Fibroblast of lung (primary cell): ENCODE results near the gene BCL7A. TPM values are rescaled to one million over a fixed set of nuclear protein-coding genes. Genes with fewer than 3 reads are reported as not detected.

Experiments used
- DNase-seq, 2 donors: peaks; one replicate each; pipeline versions ENCODE4 v3.0.0 to v3.0.0-alpha.2; 2010; ENCODE audit warnings: low read depth in 2 of 2
- H2AFZ ChIP-seq: 2 replicates; pipeline ENCODE4 v1.5.1; 2012; ENCODE audit warnings: low read length, control low read depth, inconsistent platforms
- H3K27ac ChIP-seq: 2 replicates; pipeline ENCODE4 v1.5.1; 2011; ENCODE audit warnings: low read length, control low read depth; ENCODE audit not compliant: insufficient read depth
- H3K27me3 ChIP-seq: 2 replicates; pipeline ENCODE4 v1.5.1; 2011; ENCODE audit warnings: mild to moderate bottlenecking, low read length; ENCODE audit not compliant: control insufficient read depth, insufficient read depth
- H3K36me3 ChIP-seq: 2 replicates; pipeline ENCODE4 v1.5.1; 2011; ENCODE audit warnings: low read length; ENCODE audit not compliant: control insufficient read depth, insufficient read depth
- H3K4me1 ChIP-seq: 2 replicates; pipeline ENCODE4 v1.5.1; 2011; ENCODE audit warnings: low read length; ENCODE audit not compliant: control insufficient read depth, insufficient read depth; ENCODE audit errors: extremely low read depth
- H3K4me2 ChIP-seq: 2 replicates; pipeline ENCODE4 v1.5.1; 2011; ENCODE audit warnings: low read length, control low read depth; ENCODE audit not compliant: insufficient read depth; ENCODE audit errors: extremely low read depth
- H3K4me3 ChIP-seq, 4 experiments: fragments of 200-600 bp in 1 of 4; sonication (generic) in 1 of 4; replicated peaks in 1 of 4; 2 replicates each; pipeline ENCODE4 v1.5.1; 2011 to 2016; ENCODE audit warnings: low read length in 4 of 4, low read depth in 3 of 4, mild to moderate bottlenecking in 3 of 4, control low read depth in 2 of 4, inconsistent platforms in 1 of 4, mixed read lengths in 1 of 4; ENCODE audit not compliant: insufficient read depth in 1 of 4; ENCODE audit errors: control extremely low read depth in 1 of 4
- H3K79me2 ChIP-seq: 2 replicates; pipeline ENCODE4 v1.5.1; 2012; ENCODE audit warnings: mild to moderate bottlenecking, low read length, inconsistent platforms; ENCODE audit not compliant: control insufficient read depth, insufficient read depth
- H3K9ac ChIP-seq: 2 replicates; pipeline ENCODE4 v1.5.1; 2011; ENCODE audit warnings: mild to moderate bottlenecking, low read length, control low read depth; ENCODE audit not compliant: insufficient read depth
- H3K9me3 ChIP-seq: 2 replicates; pipeline ENCODE4 v1.5.1; 2012; ENCODE audit warnings: low read depth, low read length; ENCODE audit not compliant: control insufficient read depth, insufficient read depth
- H4K20me1 ChIP-seq: 2 replicates; pipeline ENCODE4 v1.5.1; 2011; ENCODE audit warnings: low read length; ENCODE audit not compliant: control insufficient read depth, insufficient read depth; ENCODE audit errors: extremely low read depth
- CTCF ChIP-seq, 2 donors: IDR thresholded peaks in 1 of 2; conservative IDR thresholded peaks in 1 of 2; 1 replicate in 1 of 2; 2 replicates in 1 of 2; pipeline ENCODE4 v1.5.1; 2011 to 2012; ENCODE audit warnings: low read length in 2 of 2, control low read depth in 1 of 2, inconsistent platforms in 1 of 2, low read depth in 1 of 2, mild to moderate bottlenecking in 1 of 2
- EZH2 ChIP-seq: IDR thresholded peaks from 2 replicates; pipeline ENCODE4 v1.5.1; 2012; ENCODE audit warnings: low read length, control low read depth, mild to moderate bottlenecking; ENCODE audit errors: missing control alignments
- polyA plus RNA-seq, 2 donors: library from polyadenylated mRNA; depleted of rRNA in 1 of 2; stranded (reverse) in 1 of 2; unstranded in 1 of 2; fragments of >200 nt; gene quantifications; 2 replicates each; pipeline ENCODE4 v1.2.1, GENCODE V29; 2011 to 2012; ENCODE audit warnings: missing spikeins in 1 of 2
- total RNA-seq: library from RNA; depleted of rRNA; stranded (reverse); fragments of >200 nt; gene quantifications from 2 replicates; pipeline ENCODE4 v1.2.1, GENCODE V29; 2014

BCL7A gene
- total and polyA plus RNA-seq, 2 donors (not counting 1 experiment from before 2014, with no cell fraction given) = 3.8 to 7.4 TPM

DNA sequence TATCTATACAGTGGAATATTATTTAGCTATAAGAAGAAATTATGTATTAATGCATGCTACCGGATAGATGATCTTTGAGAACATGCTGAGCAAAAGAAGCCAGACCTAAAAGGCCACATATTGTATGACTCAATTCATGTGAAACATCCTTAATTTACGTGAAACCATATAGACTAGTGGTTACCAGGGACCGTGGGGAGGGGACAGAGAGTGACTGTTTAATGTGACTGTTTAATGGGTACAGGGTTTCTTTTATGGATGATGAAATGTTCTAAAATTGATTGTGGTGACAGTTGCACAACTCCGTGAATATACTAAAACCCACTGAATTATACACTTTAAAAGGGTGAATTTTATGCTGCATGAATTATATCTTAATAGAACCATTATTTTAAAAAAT lies 8.5 kb upstream of the BCL7A start:
- H2AFZ ChIP-seq = no peak overlapping the region
- H3K4me1 ChIP-seq = no peaks in the 10 kb centered on the region
- no peak overlapping the region for H3K9ac ChIP-seq
- H3K4me2 ChIP-seq = no peak overlapping the region
- no peaks in the 10 kb centered on the region for H3K36me3 ChIP-seq
- H4K20me1 ChIP-seq = no peaks in the 10 kb centered on the region
- no peaks in the 10 kb centered on the region for H3K79me2 ChIP-seq
- no peak overlapping the region for H3K27ac ChIP-seq
- no peak overlapping the region for H3K4me3 ChIP-seq
- no peaks in the 10 kb centered on the region for H3K9me3 ChIP-seq
- no peak for DNase-seq
- no peak for TF ChIP-seq EZH2
- no peak for TF ChIP-seq CTCF (conservative IDR thresholded peaks at IDR 0.05 in 1 of 2, IDR thresholded peaks at IDR 0.05 in 1 of 2; ENCODE audit: low read depth in 1 of 2, low read length in 2 of 2)
- no peaks in the 10 kb centered on the region for H3K27me3 ChIP-seq

DNA sequence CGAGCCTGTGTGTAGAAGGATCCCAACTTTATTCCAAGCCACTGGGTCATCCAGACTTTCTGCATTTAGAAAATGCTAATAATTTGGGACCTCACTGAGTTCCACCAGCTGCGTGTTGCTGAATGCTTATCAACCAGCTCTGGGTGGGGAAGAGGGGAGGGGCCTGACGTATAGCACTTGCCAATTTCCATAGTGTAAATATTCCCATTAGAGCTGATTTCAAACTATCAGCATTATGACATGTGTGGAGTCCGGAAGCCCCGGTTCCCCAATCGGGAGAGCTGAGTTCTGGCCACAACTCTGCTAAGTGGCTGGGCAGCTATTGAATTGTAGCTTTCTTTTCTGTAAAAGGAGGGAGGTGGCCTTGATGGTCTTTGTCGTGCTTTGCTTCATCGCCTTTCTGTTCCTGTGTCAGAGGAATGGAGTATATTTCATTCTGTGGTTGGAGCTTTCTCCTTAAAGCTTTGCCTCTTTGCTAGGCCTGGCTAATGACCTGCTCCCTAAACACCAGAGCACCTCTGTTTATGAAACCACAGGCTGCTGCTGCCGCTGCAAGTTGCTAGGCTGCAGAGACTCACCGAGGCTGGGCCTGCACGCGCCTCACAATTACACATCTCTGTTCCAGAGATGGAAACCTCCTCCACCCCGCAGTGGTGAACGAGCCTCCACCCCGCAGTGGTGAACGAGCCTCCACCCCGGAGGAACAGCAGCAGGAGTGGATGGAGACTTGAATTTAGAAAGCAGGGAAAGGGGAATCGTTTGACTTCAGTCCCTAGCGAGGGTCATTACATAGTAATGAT lies 7.7 kb upstream of the BCL7A start:
- H3K79me2 ChIP-seq = no peaks in the 10 kb centered on the region
- no peak overlapping the region for H3K4me2 ChIP-seq

DNA sequence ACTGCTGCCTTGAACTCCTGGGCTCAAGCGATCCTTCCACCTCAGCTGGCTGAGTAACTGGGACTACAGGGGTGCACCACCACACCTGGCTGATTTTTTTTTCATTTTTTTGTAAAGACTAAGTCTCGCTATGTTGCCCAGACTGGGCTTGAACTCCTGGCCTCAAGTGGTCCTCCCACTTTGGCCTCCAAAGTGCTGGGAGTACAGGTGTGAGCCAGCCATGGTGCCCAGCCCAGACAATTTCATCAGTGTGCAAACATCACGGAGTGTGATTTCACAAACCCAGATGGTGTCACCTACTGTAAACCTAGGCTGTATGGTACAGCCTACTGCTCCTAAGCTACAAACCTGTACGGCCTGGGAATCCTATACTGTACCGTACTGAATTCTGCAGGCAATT lies 6.9 kb upstream of the BCL7A start:
- Histone ChIP-seq H3K27me3 (no peaks in the 10 kb centered on the region), H3K79me2 (no peaks in the 10 kb centered on the region), H3K9me3 (no peaks in the 10 kb centered on the region), H3K27ac (no peak overlapping the region), H3K36me3 (no peaks in the 10 kb centered on the region), H3K4me2 (no peak overlapping the region), H2AFZ (no peak overlapping the region), H3K4me3 (no peak overlapping the region), H4K20me1 (no peaks in the 10 kb centered on the region), H3K9ac (no peak overlapping the region), H3K4me1 (no peaks in the 10 kb centered on the region)
- TF ChIP-seq EZH2 (no peak), CTCF (conservative IDR thresholded peaks at IDR 0.05 in 1 of 2, IDR thresholded peaks at IDR 0.05 in 1 of 2; ENCODE audit: low read depth in 1 of 2, low read length in 2 of 2) (no peak)
- no peak for DNase-seq

More for the DNA sequence above, 7.7 kb upstream of the BCL7A start:
- Histone ChIP-seq H3K9ac (no peak overlapping the region), H3K27me3 (no peaks in the 10 kb centered on the region), H4K20me1 (no peaks in the 10 kb centered on the region), H3K36me3 (no peaks in the 10 kb centered on the region), H3K27ac (no peak overlapping the region), H3K4me1 (no peaks in the 10 kb centered on the region), H3K4me3 (no peak overlapping the region), H3K9me3 (no peaks in the 10 kb centered on the region), H2AFZ (no peak overlapping the region)
- no peak for TF ChIP-seq EZH2
- no peak for TF ChIP-seq CTCF (conservative IDR thresholded peaks at IDR 0.05 in 1 of 2, IDR thresholded peaks at IDR 0.05 in 1 of 2; ENCODE audit: low read depth in 1 of 2, low read length in 2 of 2)
- no peak for DNase-seq
